Esophagus muscularis mucosa (tissue), 4 donors: ENCODE measurements around the gene AUTS2. TPM values are rescaled to one million over a fixed set of nuclear protein-coding genes. Genes with fewer than 3 reads are reported as not detected.

Experiments used
- DNase-seq: peaks from one replicate; pipeline ENCODE4 v3.0.0-alpha.2; 2017; ENCODE audit errors: extremely low spot score
- H3K27ac ChIP-seq, 4 donors: fragments of 200-600 bp; sonication (generic); replicated peaks in 1 of 4; 1 replicate in 3 of 4; 2 replicates in 1 of 4; pipeline ENCODE4 v1.5.1; 2016 to 2019; ENCODE audit warnings: mild to moderate bottlenecking in 1 of 4
- H3K27me3 ChIP-seq, 4 donors: fragments of 200-600 bp; sonication (generic); one replicate each; pipeline versions ENCODE4 v1.5.1 to v1.6.0; 2016 to 2019
- H3K36me3 ChIP-seq, 4 donors: fragments of 200-600 bp; sonication (generic); one replicate each; pipeline ENCODE4 v1.5.1; 2016 to 2019
- H3K4me1 ChIP-seq, 4 donors: fragments of 200-600 bp; sonication (generic); one replicate each; pipeline ENCODE4 v1.5.1; 2016 to 2019
- H3K4me3 ChIP-seq, 4 donors: fragments of 200-600 bp; sonication (generic); 1 replicate in 2 of 4; 2 replicates in 2 of 4; pipeline ENCODE4 v1.5.1; 2016 to 2019; ENCODE audit warnings: mild to moderate bottlenecking in 4 of 4, moderate library complexity in 1 of 4
- H3K9me3 ChIP-seq, 4 donors: fragments of 200-600 bp; sonication (generic); 1 replicate in 3 of 4; 2 replicates in 1 of 4; pipeline ENCODE4 v1.5.1; 2016 to 2019
- EP300 ChIP-seq: sonication (generic); formaldehyde crosslinking; IDR thresholded peaks from one replicate; pipeline ENCODE4 v1.6.1; 2017; ENCODE audit warnings: antibody characterized with exemption
- POLR2A ChIP-seq: fragments of 450-650 bp; IDR thresholded peaks from one replicate; pipeline ENCODE4 v1.6.1; 2017; ENCODE audit warnings: antibody characterized with exemption, moderate library complexity, mild to moderate bottlenecking, low read depth
- POLR2AphosphoS5 ChIP-seq, 2 donors: sonication (generic); formaldehyde crosslinking; IDR thresholded peaks; one replicate each; pipeline ENCODE4 v1.6.1; 2017; ENCODE audit warnings: antibody characterized with exemption in 2 of 2
- WGBS: methylation state at CpG from one replicate; pipeline ENCODE4 v1.1.5; 2018; 5-methylcytosine and 5-hydroxymethylcytosine counted together
- intact Hi-C: fragments of 100-400 bp; cut with DNase I; formaldehyde crosslinking; loops from one replicate; pipeline ENCODE4 v1.15.1; 2023
- total RNA-seq, 4 donors: library from RNA; depleted of rRNA; stranded (reverse); fragments of >200 nt; gene quantifications; one replicate each; pipeline versions ENCODE4 v1.1.0 to v1.2.1, GENCODE V29; 2016
- TF ChIP-seq, protein P1 (sequence below), 3 experiments: fragments of 200-600 bp in 2 of 3; fragments of 450-650 bp in 1 of 3; sonication (generic) in 2 of 3; IDR thresholded peaks; one replicate each; pipeline ENCODE4 v1.5.1; 2017 to 2019; ENCODE audit warnings: antibody characterized with exemption in 3 of 3, mild to moderate bottlenecking in 2 of 3, moderate library complexity in 1 of 3

The AUTS2 gene
- total RNA-seq, 4 donors from 2014 or later, result 18.5 to 44.9 (median 34.2) TPM

DNA sequence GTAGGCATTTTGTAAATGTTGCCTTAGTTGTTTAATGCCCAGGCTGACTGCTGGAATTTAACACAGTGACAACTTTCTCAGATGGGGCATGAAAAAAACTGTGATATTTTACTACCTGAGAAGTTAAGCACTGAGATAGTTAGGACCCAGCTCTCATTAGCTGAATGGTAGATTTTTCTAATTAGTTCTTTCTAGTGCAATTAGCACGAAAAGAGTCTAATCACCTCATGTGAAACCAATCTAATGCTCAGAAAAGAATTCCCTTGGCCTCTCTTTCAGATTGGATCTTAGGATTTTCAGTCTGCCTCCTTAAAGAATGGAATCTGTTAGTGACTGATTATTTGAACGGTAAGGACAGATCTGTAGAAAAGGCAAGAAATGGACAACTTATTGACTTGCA lies 743.2 kb downstream of the AUTS2 start:
- intact Hi-C loops, result no loop called here
- WGBS, result 100% methylated on average over 2 of the region's 2 CpGs
- H3K9me3 ChIP-seq, result no peaks in the 10 kb centered on the region

DNA sequence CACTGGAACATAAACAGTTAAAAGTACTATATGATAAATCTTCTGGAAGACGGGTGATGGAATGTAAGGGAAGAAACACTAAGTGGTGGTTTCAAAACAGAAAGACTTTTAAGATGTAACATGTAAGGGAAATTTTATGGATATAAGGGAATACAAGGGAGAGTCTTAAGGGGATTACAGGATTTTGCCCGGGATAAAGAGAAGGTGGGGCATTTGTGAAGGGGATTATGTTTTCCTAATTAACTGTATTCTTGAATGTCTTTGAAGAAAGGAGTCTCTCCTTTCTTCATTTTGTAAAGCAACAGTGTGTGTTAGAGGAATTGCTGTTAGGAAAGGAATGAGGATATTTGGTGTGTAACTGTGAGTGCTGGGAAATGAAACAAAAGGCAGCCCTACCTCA lies 745.2 kb downstream of the AUTS2 start:
- intact Hi-C loops, result no loop called here
- Histone ChIP-seq H3K27me3 (no peaks in the 10 kb centered on the region), H3K9me3 (no peaks in the 10 kb centered on the region), H3K4me1 (peaks cover 0 to 15% (median 5%) of the 10 kb centered on the region in 4 donors), H3K4me3 (no peak overlapping the region), H3K36me3 (no peaks in the 10 kb centered on the region), H3K27ac (no peak overlapping the region)
- WGBS, result 62% methylated on average over 2 of the region's 2 CpGs
- TF ChIP-seq, protein P1, sequence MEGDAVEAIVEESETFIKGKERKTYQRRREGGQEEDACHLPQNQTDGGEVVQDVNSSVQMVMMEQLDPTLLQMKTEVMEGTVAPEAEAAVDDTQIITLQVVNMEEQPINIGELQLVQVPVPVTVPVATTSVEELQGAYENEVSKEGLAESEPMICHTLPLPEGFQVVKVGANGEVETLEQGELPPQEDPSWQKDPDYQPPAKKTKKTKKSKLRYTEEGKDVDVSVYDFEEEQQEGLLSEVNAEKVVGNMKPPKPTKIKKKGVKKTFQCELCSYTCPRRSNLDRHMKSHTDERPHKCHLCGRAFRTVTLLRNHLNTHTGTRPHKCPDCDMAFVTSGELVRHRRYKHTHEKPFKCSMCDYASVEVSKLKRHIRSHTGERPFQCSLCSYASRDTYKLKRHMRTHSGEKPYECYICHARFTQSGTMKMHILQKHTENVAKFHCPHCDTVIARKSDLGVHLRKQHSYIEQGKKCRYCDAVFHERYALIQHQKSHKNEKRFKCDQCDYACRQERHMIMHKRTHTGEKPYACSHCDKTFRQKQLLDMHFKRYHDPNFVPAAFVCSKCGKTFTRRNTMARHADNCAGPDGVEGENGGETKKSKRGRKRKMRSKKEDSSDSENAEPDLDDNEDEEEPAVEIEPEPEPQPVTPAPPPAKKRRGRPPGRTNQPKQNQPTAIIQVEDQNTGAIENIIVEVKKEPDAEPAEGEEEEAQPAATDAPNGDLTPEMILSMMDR (IDR thresholded peaks at IDR 0.05), result no peak
- TF ChIP-seq POLR2AphosphoS5 (IDR thresholded peaks at IDR 0.05), result no peak
- TF ChIP-seq POLR2A, result no peak
- TF ChIP-seq EP300, result no peak
- no peak for DNase-seq

More for the DNA sequence above, 743.2 kb downstream of the AUTS2 start:
- TF ChIP-seq POLR2AphosphoS5 (IDR thresholded peaks at IDR 0.05), result no peak
- TF ChIP-seq EP300, result no peak
- TF ChIP-seq, protein P1 (IDR thresholded peaks at IDR 0.05), result no peak
- TF ChIP-seq POLR2A, result no peak
- no peaks in the 10 kb centered on the region for H3K27me3 ChIP-seq
- no peaks in the 10 kb centered on the region for H3K36me3 ChIP-seq
- peaks cover 0 to 15% (median 5%) of the 10 kb centered on the region in 4 donors for H3K4me1 ChIP-seq
- no peak overlapping the region for H3K27ac ChIP-seq
- no peak for DNase-seq
- no peak overlapping the region for H3K4me3 ChIP-seq

DNA sequence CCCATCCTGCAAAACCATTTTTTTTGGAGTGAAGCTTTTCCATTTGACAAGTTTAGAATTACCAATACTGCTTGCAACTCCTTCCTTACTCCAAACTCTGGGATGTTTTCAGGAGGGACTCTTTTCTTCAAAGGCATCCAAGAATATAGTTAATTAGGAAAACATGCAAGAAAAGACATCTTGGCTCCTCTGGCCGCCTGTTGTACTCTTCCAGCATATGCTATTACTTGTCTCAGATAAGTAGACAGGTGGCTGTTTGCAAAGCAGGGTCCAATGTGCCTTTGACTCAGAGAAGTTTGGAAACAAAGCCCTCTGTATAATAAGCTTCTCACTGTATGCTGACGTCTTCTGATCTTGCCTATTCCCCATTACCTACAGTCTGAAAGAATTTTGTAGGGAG lies 746.5 kb downstream of the AUTS2 start:
- intact Hi-C loops, result no loop called here
- 59% methylated on average over 2 of the region's 2 CpGs for WGBS
- no peak for DNase-seq
- TF ChIP-seq, protein P1 (IDR thresholded peaks at IDR 0.05), result no peak
- no peak for TF ChIP-seq EP300
- no peak for TF ChIP-seq POLR2A
- TF ChIP-seq POLR2AphosphoS5 (IDR thresholded peaks at IDR 0.05), result no peak
- H3K9me3 ChIP-seq, result no peaks in the 10 kb centered on the region
- no peaks in the 10 kb centered on the region for H3K27me3 ChIP-seq
- H3K36me3 ChIP-seq, result no peaks in the 10 kb centered on the region
- H3K4me1 ChIP-seq, result peaks cover 0 to 15% (median 6%) of the 10 kb centered on the region in 4 donors
- H3K4me3 ChIP-seq, result no peak overlapping the region
- H3K27ac ChIP-seq, result no peak overlapping the region

DNA sequence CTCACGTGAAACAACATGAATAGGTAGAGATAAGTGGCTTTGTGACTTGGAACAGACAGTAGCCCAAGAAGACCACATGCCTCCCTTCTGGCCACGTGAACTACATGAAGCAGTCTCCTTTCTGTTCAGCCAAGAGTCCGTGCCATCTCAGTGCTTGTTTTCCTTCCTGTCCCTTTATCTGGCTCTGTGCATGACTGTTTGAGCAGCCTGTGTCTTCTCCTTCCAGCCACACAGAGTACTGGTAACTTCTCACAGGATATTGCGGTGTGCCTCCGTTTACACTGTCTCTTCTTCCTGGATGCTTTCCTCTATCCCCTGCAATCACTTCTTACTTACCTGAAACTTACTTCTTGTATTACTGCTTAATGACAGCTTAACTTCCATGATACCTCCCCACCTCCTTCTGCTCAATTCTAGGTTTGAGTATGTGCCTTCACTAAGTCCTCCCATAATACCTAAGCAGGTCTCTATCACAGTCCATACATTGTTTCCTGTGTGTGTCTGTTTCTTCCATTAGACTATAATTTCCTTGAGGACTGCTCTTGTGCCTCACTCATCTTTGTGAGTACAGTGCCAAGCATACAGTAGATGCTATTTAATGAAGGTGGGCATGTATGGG lies 748.7 kb downstream of the AUTS2 start:
- intact Hi-C loops, result no loop called here
- TF ChIP-seq POLR2AphosphoS5 (IDR thresholded peaks at IDR 0.05) (no peak), EP300 (no peak), POLR2A (no peak)
- TF ChIP-seq, protein P1 (IDR thresholded peaks at IDR 0.05), result no peak
- no peak for DNase-seq
- H3K36me3 ChIP-seq, result no peaks in the 10 kb centered on the region
- no peak overlapping the region for H3K27ac ChIP-seq
- no peak overlapping the region for H3K4me3 ChIP-seq
- 95% methylated on average over 5 of the region's 5 CpGs for WGBS
- no peaks in the 10 kb centered on the region for H3K27me3 ChIP-seq
- H3K4me1 ChIP-seq, result peaks cover 0 to 12% (median 5%) of the 10 kb centered on the region in 4 donors
- no peaks in the 10 kb centered on the region for H3K9me3 ChIP-seq
